SK-MEL-5 (cell line): ENCODE results near the gene ADAMTS14. TPM values are rescaled to one million over a fixed set of nuclear protein-coding genes. Genes with fewer than 3 reads are reported as not detected.
A peak's percentile ranks its signal among the peaks of the same experiment; 100 is the strongest.

ENCODE experiments used
- DNase-seq: peaks from one replicate; pipeline ENCODE4 v3.0.0-alpha.2; 2016; ENCODE audit warnings: low read depth, low spot score
- in situ Hi-C: cut with HindIII; loops from 2 replicates; pipeline ENCODE4 v1.10.0; 2016; ENCODE audit warnings: low sequenced_read_pairs, high pct_unique_total_duplicates, low pct_unique_long_range_greater_than_20kb
- total RNA-seq: library from RNA; depleted of rRNA; stranded (reverse); fragments of >200 nt; shearing (Covaris generic); gene quantifications from 2 replicates; pipeline ENCODE4 v1.2.3, GENCODE V29; 2014

The ADAMTS14 gene
- total RNA-seq, 1 experiment from 2014 or later, result 0.16 TPM

GRCh38 chr10:70704211-70704610 lies 31.9 kb downstream of the ADAMTS14 start:
- DNase-seq, result no peak
- in situ Hi-C loops, result no loop called here

GRCh38 chr10:70705121-70705861 lies 33.0 kb downstream of the ADAMTS14 start:
- no peak for DNase-seq
- in situ Hi-C loops, result no loop called here

GRCh38 chr10:70711177-70711576 lies 38.9 kb downstream of the ADAMTS14 start:
- DNase-seq, result no peak
- in situ Hi-C loops, result no loop called here

DNA sequence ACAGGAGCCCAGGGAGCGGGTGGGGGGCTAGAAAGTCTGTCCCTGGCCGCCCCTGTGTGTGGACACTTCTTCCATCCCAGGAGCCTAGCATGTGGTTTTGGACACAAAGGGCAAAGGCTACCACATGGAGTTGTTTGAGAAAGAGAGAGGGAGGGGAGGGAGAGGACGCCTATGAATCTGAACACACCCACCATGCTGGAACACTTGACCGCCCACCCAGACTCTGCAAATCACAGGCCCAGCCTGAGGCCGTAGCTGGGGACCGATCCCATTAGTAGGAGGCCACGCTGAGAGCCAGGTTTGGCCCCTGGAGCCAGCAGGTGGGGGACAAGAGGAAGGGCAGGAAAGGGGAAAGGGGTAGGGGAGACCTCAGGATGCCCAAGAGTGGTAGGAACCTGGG lies 39.6 kb downstream of the ADAMTS14 start:
- no peak for DNase-seq
- in situ Hi-C loops, result no loop called here

- DNase-seq, result no peak
- in situ Hi-C loops, result no loop called here
Observed at GRCh38 chr10:70714245-70714644, 41.9 kb downstream of the ADAMTS14 start.

- in situ Hi-C loops, result no loop called here
- DNase-seq, result no peak
Observed at GRCh38 chr10:70714951-70715350, 42.6 kb downstream of the ADAMTS14 start.

DNA sequence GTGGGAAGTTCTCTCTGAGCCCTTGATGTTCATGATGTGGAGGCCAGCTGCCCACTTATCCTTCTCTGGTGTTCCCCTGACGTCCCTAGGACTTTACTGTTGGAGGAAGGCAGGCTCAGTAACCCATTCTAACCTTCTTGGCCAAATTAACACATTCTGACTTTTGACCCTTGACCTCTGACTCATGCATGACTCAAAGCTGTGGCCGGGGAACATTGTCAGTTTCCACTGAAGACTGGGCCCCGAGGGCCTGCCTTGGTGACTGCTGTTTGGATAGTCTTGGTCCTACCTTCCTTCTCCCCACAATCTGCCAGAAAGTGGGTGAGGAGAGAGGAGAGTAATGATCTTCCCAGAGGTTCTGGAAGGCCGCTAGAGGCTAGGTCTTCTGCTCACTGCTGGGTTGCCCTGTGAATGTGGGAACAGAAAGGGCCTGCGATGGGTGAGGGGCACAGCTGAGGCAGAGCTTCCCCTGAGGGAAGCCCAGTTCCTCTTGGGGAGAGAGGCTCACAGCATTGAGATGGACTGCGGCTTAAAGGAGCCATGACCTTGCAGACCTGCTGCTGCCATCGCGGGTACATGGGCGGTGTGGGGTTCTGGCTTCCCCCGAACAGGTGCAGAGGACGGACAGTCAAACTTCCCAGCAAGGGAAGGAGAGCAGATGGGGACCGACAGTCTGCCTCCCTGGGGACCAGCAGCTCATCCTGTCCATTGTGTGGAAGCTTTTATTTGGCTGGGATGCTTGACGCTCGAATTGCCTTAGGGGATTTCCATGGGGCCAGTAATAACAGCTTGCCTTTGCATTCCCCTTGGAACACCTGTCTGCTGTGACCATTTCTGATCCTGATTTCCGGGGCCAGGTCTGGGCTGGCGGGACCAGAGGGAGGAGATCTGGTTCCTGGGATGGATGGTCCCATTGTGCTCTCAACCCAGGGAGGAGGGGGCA lies 43.8 kb downstream of the ADAMTS14 start:
- DNase-seq, result no peak
- in situ Hi-C loops, result no loop called here

GRCh38 chr10:70722820-70723424 lies 50.6 kb downstream of the ADAMTS14 start:
- in situ Hi-C loops, result no loop called here
- DNase-seq, result no peak

DNA sequence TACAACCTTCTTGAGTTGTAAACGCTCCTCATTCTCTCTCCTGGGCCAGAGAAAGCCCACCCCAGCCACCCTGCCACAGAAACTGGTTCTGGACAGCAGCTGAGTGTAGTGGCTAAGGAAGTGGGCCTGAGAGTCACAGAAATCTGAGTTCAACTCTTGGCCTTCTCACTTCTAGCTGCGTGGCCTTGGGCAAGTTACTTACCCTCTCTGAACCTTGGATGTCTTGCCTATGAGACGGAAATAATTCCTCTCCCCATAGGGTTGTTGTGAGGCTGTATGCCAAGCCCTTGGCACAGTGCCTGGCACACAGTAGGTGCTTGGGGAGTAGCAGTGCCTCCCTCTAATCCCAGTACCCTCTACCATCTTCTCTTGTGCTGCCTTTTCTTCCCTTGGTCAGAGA lies 51.5 kb downstream of the ADAMTS14 start:
- in situ Hi-C loops, result no loop called here

DNA sequence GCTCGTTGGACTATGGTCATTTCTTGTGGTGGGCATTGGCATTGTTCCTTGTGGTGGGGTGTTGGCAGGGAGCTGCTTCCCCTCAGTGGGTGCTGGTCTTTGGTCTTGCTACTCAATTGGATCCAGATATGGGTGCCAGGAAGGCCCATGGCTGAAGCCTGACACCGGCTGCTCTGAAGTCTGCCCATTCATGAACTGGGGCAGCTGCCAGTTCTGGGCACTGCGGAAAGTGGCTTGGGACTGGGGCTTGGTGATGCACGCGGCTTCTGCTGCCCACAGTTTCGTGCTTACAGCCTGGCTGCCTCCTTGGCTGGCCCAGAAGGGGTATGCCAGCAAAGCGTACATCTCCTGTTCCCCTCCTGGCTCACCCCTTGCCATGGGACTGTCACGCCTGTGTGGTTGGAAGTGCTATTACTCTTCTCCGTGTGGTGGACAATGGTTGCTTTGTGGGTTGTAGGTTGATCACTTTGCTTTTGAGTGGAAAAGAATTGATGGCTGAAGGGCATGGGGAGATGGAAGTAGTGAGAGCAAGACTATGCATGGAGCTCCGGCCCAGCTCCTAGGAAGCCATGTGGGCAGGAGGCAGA lies 54.7 kb downstream of the ADAMTS14 start:
- in situ Hi-C loops, result no loop called here
- DNase-seq, result peak; percentile 82

More for the DNA sequence above, 51.5 kb downstream of the ADAMTS14 start:
- DNase-seq, result no peak

GRCh38 chr10:70728328-70728727 lies 56.0 kb downstream of the ADAMTS14 start:
- no peak for DNase-seq
- in situ Hi-C loops, result no loop called here

- DNase-seq, result no peak
- in situ Hi-C loops, result no loop called here
Observed at GRCh38 chr10:70729763-70730357, 57.6 kb downstream of the ADAMTS14 start.

GRCh38 chr10:70730955-70731354 lies 58.6 kb downstream of the ADAMTS14 start:
- no peak for DNase-seq
- in situ Hi-C loops, result no loop called here

- no peak for DNase-seq
- in situ Hi-C loops, result no loop called here
Observed at GRCh38 chr10:70732569-70732968, 60.3 kb downstream of the ADAMTS14 start.

GRCh38 chr10:70733051-70733450 lies 60.7 kb downstream of the ADAMTS14 start:
- in situ Hi-C loops, result no loop called here
- no peak for DNase-seq

DNA sequence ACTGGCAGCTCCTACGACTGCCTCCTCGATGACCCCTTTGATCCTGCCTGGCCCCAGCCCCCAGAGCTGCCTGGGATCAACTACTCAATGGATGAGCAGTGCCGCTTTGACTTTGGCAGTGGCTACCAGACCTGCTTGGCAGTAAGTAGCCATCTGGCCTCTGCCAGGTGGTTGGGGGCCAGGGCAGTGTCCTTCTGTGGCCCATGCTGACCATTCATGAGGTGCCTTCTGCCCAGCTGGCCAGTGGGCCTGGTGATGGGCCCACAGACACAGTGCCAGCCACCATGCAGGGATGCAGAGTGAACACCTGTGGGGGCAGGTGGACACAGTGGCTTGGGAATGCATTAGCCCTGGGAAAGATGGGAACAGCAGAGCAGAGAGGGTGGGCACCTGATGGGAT lies 62.9 kb downstream of the ADAMTS14 start:
- in situ Hi-C loops, result no loop called here
- DNase-seq, result no peak

GRCh38 chr10:70736525-70736924 lies 64.2 kb downstream of the ADAMTS14 start:
- in situ Hi-C loops, result no loop called here
- DNase-seq, result no peak

- in situ Hi-C loops, result no loop called here
- no peak for DNase-seq
Observed at GRCh38 chr10:70737250-70737649, 64.9 kb downstream of the ADAMTS14 start.
